ENCODE measurements around the gene QRFP. TPM values are rescaled to one million over a fixed set of nuclear protein-coding genes. Genes with fewer than 3 reads are reported as not detected.
"Not testable (repeated sequence)": the region's sequence is repeated elsewhere in the genome, so short reads cannot be mapped to it uniquely, and the experiment has no call there.

Gene QRFP
- total RNA-seq, 4 donors from 2014 or later: not detected

DNA sequence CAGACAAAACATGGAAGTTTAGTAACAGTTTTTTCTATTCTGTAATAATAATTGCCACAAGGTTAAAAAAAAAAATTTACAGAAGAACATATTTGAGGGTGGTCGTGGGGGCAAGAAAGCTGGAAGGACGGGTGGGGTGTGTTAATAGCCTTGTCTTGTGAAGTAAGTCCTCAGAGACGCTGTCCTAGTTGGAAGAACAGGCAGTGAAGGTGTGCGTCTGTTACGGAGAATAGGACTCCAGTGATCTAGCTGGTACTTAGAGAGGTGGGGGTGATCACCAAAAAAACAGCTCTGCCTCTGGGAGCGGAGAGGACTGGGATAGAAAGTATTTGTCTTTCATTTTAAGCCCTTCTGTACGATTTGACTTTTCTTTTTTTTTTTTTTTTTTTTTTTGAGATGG, 43.8 kb downstream of the QRFP start:
- Histone ChIP-seq H3K27me3 (no peaks in the 10 kb centered on the region), H3K4me3 (no peak overlapping the region), H3K9me3 (no peaks in the 10 kb centered on the region), H3K4me1 (peaks cover 2 to 85% (median 19%) of the 10 kb centered on the region in 3 donors), H3K36me3 (peaks cover 0 to 40% of the 10 kb centered on the region in 2 donors), H3K27ac (peak overlapping the region in 3 of 4 donors; percentile 6 to 98 (median 95))
- ATAC-seq: no peak
- 53 to 60% methylated on average over 7 of the region's 7 CpGs for WGBS, 2 donors (ENCODE audit: low coverage in 1 of 2)
- TF ChIP-seq POLR2A (IDR thresholded peaks at IDR 0.05) (no peak), CTCF (IDR thresholded peaks at IDR 0.05) (no peak), EP300 (IDR thresholded peaks at IDR 0.05) (no peak), POLR2AphosphoS5 (IDR thresholded peaks at IDR 0.05) (no peak)

GRCh38 chr9:130849356-130849755, 47.3 kb downstream of the QRFP start:
- ATAC-seq: no peak
- peaks cover 8 to 99% (median 27%) of the 10 kb centered on the region in 3 donors for H3K4me1 ChIP-seq

GRCh38 chr9:130848514-130848913, 48.1 kb downstream of the QRFP start:
- not testable (repeated sequence) for H3K27me3 ChIP-seq, H3K36me3 ChIP-seq, H3K4me3 ChIP-seq, H3K9me3 ChIP-seq, ATAC-seq
- Histone ChIP-seq H3K4me1 (peaks cover 8 to 99% (median 36%) of the 10 kb centered on the region in 3 donors), H3K27ac (peak overlapping the region; percentile 95 to 98 (median 96))
- 94 to 100% methylated on average over 2 to 8 of the region's 8 CpGs for WGBS, 2 donors (ENCODE audit: low coverage in 1 of 2)

More at GRCh38 chr9:130849356-130849755, 47.3 kb downstream of the QRFP start:
- 43 to 47% methylated on average over 4 to 9 of the region's 9 CpGs for WGBS, 2 donors (ENCODE audit: low coverage in 1 of 2)
- no peaks in the 10 kb centered on the region for H3K9me3 ChIP-seq
- no peaks in the 10 kb centered on the region for H3K27me3 ChIP-seq
- H3K36me3 ChIP-seq: peaks cover 0 to 6% of the 10 kb centered on the region in 2 donors
- peak overlapping the region; percentile 13 to 98 (median 96) for H3K27ac ChIP-seq
- TF ChIP-seq CTCF (IDR thresholded peaks at IDR 0.05): no peak
- no peak overlapping the region for H3K4me3 ChIP-seq

DNA sequence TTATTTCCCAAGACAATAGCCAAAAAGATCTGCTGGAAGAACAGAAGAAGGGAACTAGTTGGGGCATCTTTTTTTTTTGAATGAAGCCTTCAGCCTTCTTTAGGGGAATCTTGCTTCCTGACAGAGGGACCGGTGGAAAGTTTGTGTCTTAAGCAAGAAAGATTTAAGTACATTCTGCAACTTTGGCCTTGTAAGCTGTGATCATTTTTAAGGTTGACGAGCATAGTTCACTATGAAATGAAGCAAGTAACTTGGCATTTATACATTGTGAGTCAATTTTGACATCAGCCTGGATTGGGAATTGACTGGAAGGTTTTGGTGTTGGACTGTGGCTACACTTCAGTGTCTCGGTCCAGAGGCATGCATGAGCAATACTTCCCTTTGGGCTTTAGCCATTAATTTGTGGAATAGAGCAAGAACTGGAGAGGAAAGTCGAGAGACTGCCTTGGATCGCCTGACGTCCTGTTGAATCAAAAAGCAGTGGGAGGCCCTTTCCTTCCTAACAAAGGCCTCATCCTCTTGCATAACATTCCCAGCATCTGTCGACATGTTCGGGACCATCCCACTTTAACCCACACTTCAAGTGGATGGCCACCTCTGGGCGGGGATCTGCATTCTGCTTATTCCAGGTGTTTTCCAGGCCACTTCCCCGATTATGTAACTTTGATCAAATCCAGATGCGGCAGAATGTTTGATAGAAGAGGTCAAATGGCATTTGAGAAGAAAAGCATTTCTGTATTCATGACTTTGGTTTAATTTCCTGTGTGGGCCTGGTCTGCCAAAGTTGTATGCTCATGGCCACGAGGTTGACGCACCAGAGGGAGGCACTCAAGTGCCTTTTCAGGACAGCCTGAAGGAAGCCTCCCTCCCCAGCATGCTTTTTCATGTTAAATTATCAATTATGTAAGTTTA, 49.0 kb downstream of the QRFP start:
- peak; percentile 92 for ATAC-seq
- Histone ChIP-seq H3K4me3 (no peak overlapping the region), H3K36me3 (no peaks in the 10 kb centered on the region), H3K9me3 (no peaks in the 10 kb centered on the region), H3K27ac (peak overlapping the region; percentile 95 to 98 (median 96)), H3K27me3 (no peaks in the 10 kb centered on the region), H3K4me1 (peaks cover 8 to 99% (median 44%) of the 10 kb centered on the region in 3 donors)
- peak; percentile 95 for TF ChIP-seq POLR2AphosphoS5 (IDR thresholded peaks at IDR 0.05)
- TF ChIP-seq EP300 (IDR thresholded peaks at IDR 0.05): no peak
- peak in 1 of 4 experiments; percentile 27 for TF ChIP-seq CTCF (IDR thresholded peaks at IDR 0.05)
- TF ChIP-seq POLR2A (IDR thresholded peaks at IDR 0.05): peak in 1 of 2 donors; percentile 12
- 13% methylated on average over 2 to 13 of the region's 13 CpGs for WGBS, 2 donors (ENCODE audit: low coverage in 1 of 2)

DNA sequence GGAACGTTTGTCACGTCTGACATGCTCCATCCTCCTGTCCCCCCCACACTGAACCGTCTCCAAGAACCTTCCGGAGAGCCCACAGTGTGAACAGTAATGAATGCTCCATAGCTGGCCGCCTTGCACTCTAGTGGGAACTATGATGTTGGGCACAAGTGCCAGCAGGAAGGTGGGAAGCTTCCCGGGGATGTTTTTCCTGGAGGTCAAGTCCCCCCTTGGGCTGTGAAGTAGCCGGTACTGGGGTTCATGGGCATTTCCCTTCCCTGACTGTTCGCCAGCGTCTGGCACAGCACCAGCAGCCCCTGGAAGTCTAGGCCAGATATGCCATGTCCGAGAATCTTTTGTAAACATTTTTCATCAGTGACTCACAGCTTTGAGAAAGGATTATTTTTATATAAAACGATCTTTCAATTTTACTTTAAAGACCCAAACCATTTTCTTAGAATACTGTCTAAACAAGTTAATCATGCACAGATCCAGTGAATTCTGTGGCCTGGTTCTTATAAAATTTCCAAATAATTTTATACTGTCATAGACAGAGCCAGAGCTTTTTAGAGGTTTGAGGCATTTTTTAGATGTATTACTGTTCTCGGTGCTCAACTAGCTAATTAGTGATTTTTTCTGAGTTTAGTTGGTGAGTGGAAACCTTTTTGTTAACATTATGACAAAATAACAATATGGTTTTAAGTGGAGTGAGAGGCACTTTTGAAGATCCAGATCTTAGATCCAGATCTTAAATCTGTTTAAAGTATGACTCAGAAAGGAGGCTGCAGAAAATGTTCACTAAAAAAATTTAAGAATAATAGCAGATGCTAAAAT, 49.9 kb downstream of the QRFP start:
- H3K9me3 ChIP-seq: no peaks in the 10 kb centered on the region
- WGBS, 2 donors (ENCODE audit: low coverage in 1 of 2): 3 to 9% methylated on average over 10 to 11 of the region's 12 CpGs
- H3K27me3 ChIP-seq: no peaks in the 10 kb centered on the region
- peak; percentile 15 for ATAC-seq
- peak overlapping the region; percentile 95 to 98 (median 96) for H3K27ac ChIP-seq
- H3K36me3 ChIP-seq: no peaks in the 10 kb centered on the region
- H3K4me3 ChIP-seq: peak overlapping the region in 1 of 2 donors; percentile 37
- TF ChIP-seq EP300 (IDR thresholded peaks at IDR 0.05): no peak
- no peak for TF ChIP-seq POLR2A (IDR thresholded peaks at IDR 0.05)
- TF ChIP-seq CTCF (IDR thresholded peaks at IDR 0.05): no peak
- TF ChIP-seq POLR2AphosphoS5 (IDR thresholded peaks at IDR 0.05): peak; percentile 70
- H3K4me1 ChIP-seq: peaks cover 8 to 99% (median 44%) of the 10 kb centered on the region in 3 donors

Measured in gastroesophageal sphincter (tissue), 4 donors.